Upper lobe of left lung (tissue), 4 donors: Measurements from ENCODE around the gene TOMM22.

Experiments used
- EP300 ChIP-seq, 4 donors: sonication (generic); formaldehyde crosslinking; IDR thresholded peaks; one replicate each; pipeline ENCODE4 v1.5.1; 2017; ENCODE audit warnings: antibody characterized with exemption in 4 of 4, control low read depth in 2 of 4
- TF ChIP-seq, protein P1 (sequence below), 6 experiments: fragments of 450-650 bp in 4 of 6; fragments of 200-600 bp in 2 of 6; sonication (generic) in 2 of 6; IDR thresholded peaks; one replicate each; pipeline ENCODE4 v1.5.1; 2016 to 2019; ENCODE audit warnings: antibody characterized with exemption in 6 of 6

- TF ChIP-seq EP300 (IDR thresholded peaks at IDR 0.05) = no peak
- TF ChIP-seq, protein P1, sequence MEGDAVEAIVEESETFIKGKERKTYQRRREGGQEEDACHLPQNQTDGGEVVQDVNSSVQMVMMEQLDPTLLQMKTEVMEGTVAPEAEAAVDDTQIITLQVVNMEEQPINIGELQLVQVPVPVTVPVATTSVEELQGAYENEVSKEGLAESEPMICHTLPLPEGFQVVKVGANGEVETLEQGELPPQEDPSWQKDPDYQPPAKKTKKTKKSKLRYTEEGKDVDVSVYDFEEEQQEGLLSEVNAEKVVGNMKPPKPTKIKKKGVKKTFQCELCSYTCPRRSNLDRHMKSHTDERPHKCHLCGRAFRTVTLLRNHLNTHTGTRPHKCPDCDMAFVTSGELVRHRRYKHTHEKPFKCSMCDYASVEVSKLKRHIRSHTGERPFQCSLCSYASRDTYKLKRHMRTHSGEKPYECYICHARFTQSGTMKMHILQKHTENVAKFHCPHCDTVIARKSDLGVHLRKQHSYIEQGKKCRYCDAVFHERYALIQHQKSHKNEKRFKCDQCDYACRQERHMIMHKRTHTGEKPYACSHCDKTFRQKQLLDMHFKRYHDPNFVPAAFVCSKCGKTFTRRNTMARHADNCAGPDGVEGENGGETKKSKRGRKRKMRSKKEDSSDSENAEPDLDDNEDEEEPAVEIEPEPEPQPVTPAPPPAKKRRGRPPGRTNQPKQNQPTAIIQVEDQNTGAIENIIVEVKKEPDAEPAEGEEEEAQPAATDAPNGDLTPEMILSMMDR (IDR thresholded peaks at IDR 0.05) = no peak
Measured at GRCh38 chr22:38655519-38656255, 26.1 kb upstream of the TOMM22 start.
